SHP77 treated with DMSO at 0.1 percent for 48 hours (cell line): Measurements from ENCODE around the gene RFX3.

Experiments
- DNase-seq: peaks from one replicate; lab custom pipeline; 2025; lab: John Stamatoyannopoulos, UW

The RFX3 gene

GRCh38 chr9:3525836-3526164 lies at the start of gene RFX3:
Gene RFX3 (minus strand): TSS chr9:3526001. CDS start chr9:3395588, 130,413 bp downstream.
- DNase-seq: peak; percentile 31

- no peak for DNase-seq
Observed at GRCh38 chr9:3571500-3571899, 45.7 kb upstream of the RFX3 start.

- DNase-seq: no peak
Observed at GRCh38 chr9:3569529-3569928, 43.7 kb upstream of the RFX3 start.

GRCh38 chr9:3567988-3568387 lies 42.2 kb upstream of the RFX3 start:
- DNase-seq: no peak

- DNase-seq: no peak
Observed at GRCh38 chr9:3553076-3553765, 27.4 kb upstream of the RFX3 start.

GRCh38 chr9:3549225-3549624 lies 23.4 kb upstream of the RFX3 start:
- no peak for DNase-seq

- DNase-seq: no peak
Observed at GRCh38 chr9:3548648-3549047, 22.8 kb upstream of the RFX3 start.

GRCh38 chr9:3541206-3541605 lies 15.4 kb upstream of the RFX3 start:
- DNase-seq: no peak

GRCh38 chr9:3534614-3535404 lies 9.0 kb upstream of the RFX3 start:
- no peak for DNase-seq

- DNase-seq: no peak
Observed at GRCh38 chr9:3532158-3532557, 6.4 kb upstream of the RFX3 start.

- DNase-seq: peak; percentile 39
Observed at GRCh38 chr9:3528451-3528850, 2.6 kb upstream of the RFX3 start.

GRCh38 chr9:3526997-3527940 lies 1.5 kb upstream of the RFX3 start:
- DNase-seq: no peak

- DNase-seq: peak; percentile 31
Observed at GRCh38 chr9:3526165-3526996, 580 bp upstream of the RFX3 start.

- no peak for DNase-seq
Observed at GRCh38 chr9:3525096-3525835, 535 bp downstream of the RFX3 start.

- DNase-seq: no peak
Observed at GRCh38 chr9:3521966-3522365, 3.8 kb downstream of the RFX3 start.

- DNase-seq: no peak
Observed at GRCh38 chr9:3520564-3520963, 5.2 kb downstream of the RFX3 start.

- DNase-seq: no peak
Observed at GRCh38 chr9:3517377-3518048, 8.3 kb downstream of the RFX3 start.

- DNase-seq: no peak
Observed at GRCh38 chr9:3516667-3517330, 9.0 kb downstream of the RFX3 start.

GRCh38 chr9:3515405-3515804 lies 10.4 kb downstream of the RFX3 start:
- DNase-seq: no peak

GRCh38 chr9:3514786-3515185 lies 11.0 kb downstream of the RFX3 start:
- no peak for DNase-seq
